Body of pancreas (tissue), 4 donors: ENCODE data around the gene SBNO2.

Experiments used
- CTCF ChIP-seq, 7 experiments: fragments of 450-650 bp in 4 of 7; fragments of 200-600 bp in 3 of 7; sonication (generic) in 3 of 7; IDR thresholded peaks; one replicate each; pipeline ENCODE4 v1.5.1; 2016 to 2019; ENCODE audit warnings: antibody characterized with exemption in 7 of 7
- POLR2A ChIP-seq, 3 donors: fragments of 450-650 bp; IDR thresholded peaks; one replicate each; pipeline ENCODE4 v1.6.1; 2016; ENCODE audit warnings: antibody characterized with exemption in 3 of 3, mild to moderate bottlenecking in 2 of 3

- TF ChIP-seq CTCF (IDR thresholded peaks at IDR 0.05) = no peak
- peak; percentile 92 to 99 (median 96) for TF ChIP-seq POLR2A (IDR thresholded peaks at IDR 0.05)
Measured at GRCh38 chr19:1103708-1104310, 70.3 kb downstream of the SBNO2 start, which contains the start of gene GPX4.
